GM20000 (cell line): Measurements from ENCODE around the gene C11orf42.

Source experiments
- DNase-seq: peaks from one replicate; pipeline ENCODE4 v3.0.0; 2012; ENCODE audit warnings: low spot score
- TF ChIP-seq, protein P1 (sequence below): IDR thresholded peaks from 2 replicates; pipeline ENCODE4 v1.5.1; 2012; ENCODE audit warnings: mild to moderate bottlenecking, control low read depth; ENCODE audit errors: extremely low read depth, missing control alignments

Gene C11orf42

DNA sequence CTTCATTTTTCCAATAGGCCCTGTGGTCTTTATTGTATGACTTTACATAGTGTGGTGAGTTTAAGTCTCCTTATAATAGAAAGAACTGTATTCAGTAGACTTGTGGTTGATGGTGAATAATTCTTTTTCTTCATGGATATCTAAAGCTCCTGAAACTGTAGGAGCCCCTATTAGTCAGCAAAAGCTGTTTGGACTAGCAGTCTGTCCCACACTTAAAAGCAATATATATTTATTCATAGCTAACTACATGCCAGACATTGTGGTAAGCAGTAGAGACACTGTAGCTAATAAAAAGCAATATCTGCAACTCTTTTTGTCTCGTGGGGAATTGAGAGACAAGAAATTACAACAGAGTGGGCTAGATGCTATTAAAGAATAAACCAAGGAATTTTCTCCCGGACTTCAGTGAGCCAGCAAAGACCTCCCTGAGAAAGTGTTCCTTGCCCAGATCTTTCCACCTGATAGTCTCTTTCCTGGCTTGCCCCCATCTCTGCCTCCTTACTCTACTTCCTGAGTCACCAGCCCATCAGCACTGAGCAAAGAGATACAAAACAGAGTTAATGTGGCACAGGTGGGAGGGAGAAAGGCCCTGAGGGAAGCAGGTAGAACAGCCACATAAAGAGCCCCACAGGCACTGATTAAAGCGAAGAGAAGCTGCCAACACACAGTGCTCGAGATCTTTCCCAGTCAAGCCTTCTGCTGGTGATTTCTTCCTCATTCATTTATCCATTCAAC is 7.7 kb upstream of the C11orf42 start:
- DNase-seq = no peak
- TF ChIP-seq, protein P1, sequence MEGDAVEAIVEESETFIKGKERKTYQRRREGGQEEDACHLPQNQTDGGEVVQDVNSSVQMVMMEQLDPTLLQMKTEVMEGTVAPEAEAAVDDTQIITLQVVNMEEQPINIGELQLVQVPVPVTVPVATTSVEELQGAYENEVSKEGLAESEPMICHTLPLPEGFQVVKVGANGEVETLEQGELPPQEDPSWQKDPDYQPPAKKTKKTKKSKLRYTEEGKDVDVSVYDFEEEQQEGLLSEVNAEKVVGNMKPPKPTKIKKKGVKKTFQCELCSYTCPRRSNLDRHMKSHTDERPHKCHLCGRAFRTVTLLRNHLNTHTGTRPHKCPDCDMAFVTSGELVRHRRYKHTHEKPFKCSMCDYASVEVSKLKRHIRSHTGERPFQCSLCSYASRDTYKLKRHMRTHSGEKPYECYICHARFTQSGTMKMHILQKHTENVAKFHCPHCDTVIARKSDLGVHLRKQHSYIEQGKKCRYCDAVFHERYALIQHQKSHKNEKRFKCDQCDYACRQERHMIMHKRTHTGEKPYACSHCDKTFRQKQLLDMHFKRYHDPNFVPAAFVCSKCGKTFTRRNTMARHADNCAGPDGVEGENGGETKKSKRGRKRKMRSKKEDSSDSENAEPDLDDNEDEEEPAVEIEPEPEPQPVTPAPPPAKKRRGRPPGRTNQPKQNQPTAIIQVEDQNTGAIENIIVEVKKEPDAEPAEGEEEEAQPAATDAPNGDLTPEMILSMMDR = no peak

GRCh38 chr11:6199174-6199810 is 6.1 kb upstream of the C11orf42 start, which contains the start of gene OR52W1:
TSS of gene OR52W1 (plus strand) at chr11:6199224. CDS start at chr11:6199224, 0 bp downstream.
- TF ChIP-seq, protein P1 = no peak
- DNase-seq = no peak

DNA sequence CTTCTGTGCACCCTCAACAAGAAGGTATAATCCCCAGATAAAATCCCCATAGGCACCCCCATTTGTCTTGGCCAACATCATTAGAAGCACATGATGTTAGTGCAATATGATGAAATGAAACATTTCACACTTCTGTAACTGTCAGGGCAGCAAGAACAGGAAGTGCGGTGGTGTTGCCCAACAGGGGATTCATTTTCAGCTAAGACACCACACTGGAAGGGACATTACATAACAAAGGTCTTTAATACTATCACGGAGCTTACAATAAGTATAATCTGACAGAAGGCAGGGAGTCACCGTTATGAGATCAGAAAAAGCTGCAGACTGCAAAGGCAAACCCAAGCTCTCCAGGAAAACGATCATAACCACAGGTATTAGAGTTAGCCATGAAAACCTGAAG is 4.4 kb upstream of the C11orf42 start:
- TF ChIP-seq, protein P1 = no peak
- no peak for DNase-seq

- DNase-seq = no peak
Measured at GRCh38 chr11:6201481-6201880, 3.9 kb upstream of the C11orf42 start.

DNA sequence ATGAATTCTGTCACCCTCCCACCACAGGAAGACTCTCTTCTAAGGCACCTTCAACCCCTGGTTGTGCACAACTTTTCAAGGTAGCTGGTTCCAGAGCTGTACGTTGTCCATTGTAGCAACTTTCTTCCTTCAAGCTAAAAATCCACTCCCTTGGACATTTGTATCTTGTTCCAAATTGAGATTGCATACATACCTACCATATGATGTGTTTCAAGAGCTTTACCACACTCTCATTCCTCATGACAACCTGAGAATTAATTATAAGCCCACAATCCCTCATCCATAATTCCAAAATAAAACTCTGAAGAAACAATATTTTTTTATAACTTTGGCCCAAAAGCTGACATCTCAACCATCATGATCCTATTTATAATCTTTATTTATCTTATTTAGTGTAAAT is 3.3 kb upstream of the C11orf42 start:
- no peak for DNase-seq
- TF ChIP-seq, protein P1 = no peak

More at GRCh38 chr11:6201481-6201880, 3.9 kb upstream of the C11orf42 start:
- TF ChIP-seq, protein P1 = no peak

- TF ChIP-seq, protein P1 = no peak
- peak; percentile 38 for DNase-seq
Measured at GRCh38 chr11:6203327-6203726, 2.0 kb upstream of the C11orf42 start.

- no peak for DNase-seq
- TF ChIP-seq, protein P1 = no peak
Measured at GRCh38 chr11:6204706-6205105, 651 bp upstream of the C11orf42 start.
